Left ventricle myocardium inferior (tissue), 1 donor: ENCODE data around the gene ULBP2. TPM values are rescaled to one million over a fixed set of nuclear protein-coding genes. Genes with fewer than 3 reads are reported as not detected.
"Not testable (repeated sequence)": the region's sequence is repeated elsewhere in the genome, so short reads cannot be mapped to it uniquely, and the experiment has no call there.

Experiments used
- DNase-seq: peaks from one replicate; pipeline ENCODE4 v3.0.0-alpha.2; 2020
- H3K27ac ChIP-seq: fragments of 200-600 bp; replicated peaks from 2 replicates; pipeline ENCODE4 v1.8.0; 2021
- H3K27me3 ChIP-seq: fragments of 200-600 bp; 2 replicates; pipeline ENCODE4 v1.8.0; 2021; ENCODE audit warnings: low read depth
- H3K36me3 ChIP-seq: fragments of 200-600 bp; 2 replicates; pipeline ENCODE4 v1.8.0; 2021
- H3K4me1 ChIP-seq: fragments of 200-600 bp; 2 replicates; pipeline ENCODE4 v1.8.0; 2021
- H3K4me3 ChIP-seq: fragments of 200-600 bp; 2 replicates; pipeline ENCODE4 v1.8.0; 2021; ENCODE audit warnings: mild to moderate bottlenecking, moderate library complexity
- H3K9me3 ChIP-seq: fragments of 200-600 bp; replicated peaks from 2 replicates; pipeline ENCODE4 v1.8.0; 2021
- intact Hi-C: fragments of 100-400 bp; cut with micrococcal nuclease; formaldehyde crosslinking; loops from one replicate; pipeline ENCODE4 v1.11.0; 2022
- total RNA-seq: library from RNA; stranded (reverse); fragmentation: NEBNext Ultra II Directional; extraction: Animal tissue kit (Norgen Biotek cat#: 25700); gene quantifications from one replicate; pipeline ENCODE4 v1.2.1, GENCODE V29; 2021
- TF ChIP-seq, protein P1 (sequence below): fragments of 200-600 bp; IDR thresholded peaks from 2 replicates; pipeline ENCODE4 v1.8.0; 2021; ENCODE audit warnings: antibody characterized with exemption, mild to moderate bottlenecking, borderline replicate concordance
- donor health status: DM: no; HTN: yes; CAD: no; lungs with severe emphysema.

The ULBP2 gene
- total RNA-seq, 1 donor from 2014 or later: 0.93 TPM

DNA sequence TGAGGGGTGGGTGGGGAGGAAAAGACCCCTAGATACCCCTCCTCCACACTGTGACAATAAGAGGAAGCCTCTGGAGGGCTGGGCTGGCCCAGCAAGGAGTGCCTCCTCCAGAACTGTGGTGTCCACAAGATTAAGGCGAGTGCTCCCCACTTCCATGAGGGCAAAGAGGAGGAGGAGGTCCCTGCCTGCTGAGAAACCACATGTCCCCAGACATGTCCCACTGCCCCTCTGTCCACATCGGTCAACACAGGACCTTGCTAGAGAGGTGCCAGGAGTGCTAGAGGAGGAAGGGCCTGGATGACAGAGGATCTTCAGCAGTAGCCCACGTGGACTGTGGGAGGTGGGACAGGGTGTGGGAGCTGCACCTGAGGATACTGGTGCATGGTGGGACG lies 22.0 kb upstream of the ULBP2 start:
- Histone ChIP-seq H3K36me3 (no peaks in the 10 kb centered on the region), H3K4me1 (peaks cover 17% of the 10 kb centered on the region), H3K9me3 (no peaks in the 10 kb centered on the region), H3K27me3 (peaks cover 19% of the 10 kb centered on the region), H3K4me3 (no peak overlapping the region), H3K27ac (no peak overlapping the region)
- no peak for DNase-seq
- TF ChIP-seq, protein P1, sequence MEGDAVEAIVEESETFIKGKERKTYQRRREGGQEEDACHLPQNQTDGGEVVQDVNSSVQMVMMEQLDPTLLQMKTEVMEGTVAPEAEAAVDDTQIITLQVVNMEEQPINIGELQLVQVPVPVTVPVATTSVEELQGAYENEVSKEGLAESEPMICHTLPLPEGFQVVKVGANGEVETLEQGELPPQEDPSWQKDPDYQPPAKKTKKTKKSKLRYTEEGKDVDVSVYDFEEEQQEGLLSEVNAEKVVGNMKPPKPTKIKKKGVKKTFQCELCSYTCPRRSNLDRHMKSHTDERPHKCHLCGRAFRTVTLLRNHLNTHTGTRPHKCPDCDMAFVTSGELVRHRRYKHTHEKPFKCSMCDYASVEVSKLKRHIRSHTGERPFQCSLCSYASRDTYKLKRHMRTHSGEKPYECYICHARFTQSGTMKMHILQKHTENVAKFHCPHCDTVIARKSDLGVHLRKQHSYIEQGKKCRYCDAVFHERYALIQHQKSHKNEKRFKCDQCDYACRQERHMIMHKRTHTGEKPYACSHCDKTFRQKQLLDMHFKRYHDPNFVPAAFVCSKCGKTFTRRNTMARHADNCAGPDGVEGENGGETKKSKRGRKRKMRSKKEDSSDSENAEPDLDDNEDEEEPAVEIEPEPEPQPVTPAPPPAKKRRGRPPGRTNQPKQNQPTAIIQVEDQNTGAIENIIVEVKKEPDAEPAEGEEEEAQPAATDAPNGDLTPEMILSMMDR: no peak
- intact Hi-C loops: no loop called here

DNA sequence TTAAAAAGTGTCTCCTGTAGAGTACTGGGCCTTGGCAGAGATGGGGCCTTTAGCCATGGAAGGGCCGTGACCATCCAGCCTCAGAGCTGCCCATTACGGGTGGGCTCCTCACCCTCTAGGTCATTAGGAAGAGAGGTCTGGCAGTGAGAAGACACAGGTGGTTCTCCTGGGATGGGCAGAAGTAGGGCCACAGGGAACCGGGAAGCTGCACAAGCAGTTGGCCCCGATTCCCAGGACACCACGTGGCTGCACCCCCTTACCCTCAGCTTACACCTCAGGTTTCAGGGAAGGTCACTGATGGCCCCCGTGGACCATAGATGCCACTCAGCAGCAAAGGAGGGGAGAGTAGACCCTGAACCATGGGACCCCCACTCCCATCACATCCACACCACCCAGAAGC lies 20.5 kb upstream of the ULBP2 start:
- TF ChIP-seq, protein P1: no peak
- no peak for DNase-seq
- intact Hi-C loops: no loop called here

DNA sequence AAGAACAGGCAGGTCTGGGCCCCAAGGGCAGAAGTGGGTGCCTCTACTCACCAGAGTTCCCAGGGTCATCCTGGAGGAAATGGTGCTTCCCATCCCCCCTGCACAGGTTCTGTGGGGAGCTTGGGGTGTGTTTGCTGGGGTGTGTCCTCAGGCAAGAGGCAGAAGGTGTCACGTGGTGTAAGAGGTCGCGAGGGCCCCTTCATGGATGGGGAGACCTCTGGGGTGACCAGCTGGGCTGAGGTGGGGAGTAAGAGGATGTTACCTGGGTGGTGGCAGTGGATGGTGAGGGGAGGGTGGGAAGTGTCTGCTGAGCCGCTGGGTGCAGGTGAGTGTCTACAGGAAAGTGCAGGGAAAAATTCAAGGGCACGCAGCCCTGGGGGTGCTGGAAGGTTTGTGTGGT lies 19.7 kb upstream of the ULBP2 start:
- H3K27ac ChIP-seq, DNase-seq, H3K9me3 ChIP-seq, H3K36me3 ChIP-seq, intact Hi-C loops: not testable (repeated sequence)
- peak overlapping the region; percentile 72 for H3K4me3 ChIP-seq
- H3K4me1 ChIP-seq: peaks cover 32% of the 10 kb centered on the region
- peaks cover 19% of the 10 kb centered on the region for H3K27me3 ChIP-seq

More for the DNA sequence above, 20.5 kb upstream of the ULBP2 start:
- no peak overlapping the region for H3K4me3 ChIP-seq
- no peaks in the 10 kb centered on the region for H3K9me3 ChIP-seq
- H3K27ac ChIP-seq: no peak overlapping the region
- peaks cover 30% of the 10 kb centered on the region for H3K4me1 ChIP-seq
- peaks cover 19% of the 10 kb centered on the region for H3K27me3 ChIP-seq
- H3K36me3 ChIP-seq: no peaks in the 10 kb centered on the region

DNA sequence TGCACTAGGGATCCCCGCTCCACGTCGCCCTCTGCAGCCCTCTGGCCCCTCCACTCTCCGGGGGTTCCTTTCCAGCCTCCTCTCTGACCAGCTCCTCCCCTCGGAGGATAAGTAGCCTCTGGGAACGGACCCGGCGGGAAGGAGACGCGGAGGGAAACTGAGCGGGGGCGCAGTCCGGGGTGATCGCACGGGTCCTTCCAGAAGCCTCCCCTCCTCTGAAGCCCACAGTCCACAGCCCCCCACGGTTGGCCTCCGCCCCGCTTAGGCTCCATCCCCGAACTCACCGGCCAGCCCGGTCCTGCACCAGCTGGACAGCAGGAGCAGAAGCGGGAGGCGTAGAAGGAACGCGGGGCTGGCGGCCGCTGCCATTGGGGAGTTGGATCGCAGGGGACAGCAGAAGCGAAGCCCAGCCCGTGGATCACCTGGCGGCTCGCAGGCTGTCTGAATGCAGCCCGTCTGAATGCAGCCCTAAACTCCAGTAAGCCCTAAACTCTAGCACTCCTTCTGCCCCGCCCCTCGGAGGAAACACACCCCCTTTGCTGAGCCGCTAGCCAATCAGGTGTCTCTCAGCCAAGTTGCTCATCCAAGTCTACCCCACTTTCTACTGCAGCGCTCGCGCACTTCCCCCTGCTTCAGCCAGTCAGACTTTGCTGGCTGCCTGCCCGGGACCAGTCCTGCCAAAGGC lies 19.0 kb upstream of the ULBP2 start, which contains the start of gene RAET1G:
TSS of gene RAET1G (minus strand) at position 480 of the 685 bp plus-strand sequence. CDS start at position 369, 111 bp downstream.
- TF ChIP-seq, protein P1: no peak
- no peaks in the 10 kb centered on the region for H3K9me3 ChIP-seq
- H3K27me3 ChIP-seq: peaks cover 22% of the 10 kb centered on the region
- DNase-seq: peak; percentile 89
- H3K27ac ChIP-seq: no peak within 1 kb of the TSS
- H3K4me1 ChIP-seq: peaks cover 32% of the 10 kb centered on the region
- no peaks in the 10 kb centered on the region for H3K36me3 ChIP-seq
- H3K4me3 ChIP-seq: peak within 1 kb of the TSS; percentile 72
- intact Hi-C loops: no loop called here

DNA sequence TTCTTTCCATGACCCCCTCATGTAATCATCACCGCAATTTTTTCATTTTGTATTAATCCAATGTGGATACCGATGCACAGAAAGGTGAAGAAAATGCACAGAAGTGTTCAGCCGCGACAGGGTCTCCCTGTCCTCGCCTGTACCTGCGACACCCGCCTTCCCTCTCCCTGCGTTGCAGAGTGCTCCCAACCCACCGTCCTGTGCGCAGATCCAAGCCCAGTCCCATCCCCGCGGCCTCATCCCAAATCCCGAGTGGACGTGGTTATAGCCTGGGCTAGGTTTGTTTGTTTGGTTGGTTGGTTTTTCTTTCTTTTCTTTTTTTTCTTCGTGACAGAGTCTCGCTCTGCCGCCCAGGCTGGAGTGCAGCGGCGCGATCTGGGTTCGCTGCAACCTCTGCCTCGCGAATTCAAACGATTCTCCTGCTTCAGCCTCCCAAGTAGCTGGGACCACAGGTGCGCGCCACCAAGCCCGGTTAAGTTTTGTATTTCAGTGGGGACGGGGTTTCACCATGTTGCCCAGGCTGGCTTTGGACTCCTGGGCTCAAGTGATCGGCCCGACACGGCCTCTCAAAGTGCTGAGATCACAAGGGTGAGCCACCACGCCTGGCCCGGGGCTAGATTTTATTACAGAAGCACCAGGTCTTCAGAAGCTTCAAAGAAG lies 18.4 kb upstream of the ULBP2 start:
- TF ChIP-seq, protein P1: no peak
- intact Hi-C loops: no loop called here
- H3K27me3 ChIP-seq: peaks cover 28% of the 10 kb centered on the region
- peak overlapping the region; percentile 72 for H3K4me3 ChIP-seq
- peaks cover 32% of the 10 kb centered on the region for H3K4me1 ChIP-seq
- no peaks in the 10 kb centered on the region for H3K9me3 ChIP-seq
- DNase-seq: no peak
- H3K36me3 ChIP-seq: no peaks in the 10 kb centered on the region
- H3K27ac ChIP-seq: no peak overlapping the region
